SKM-1 treated with dmso at 0.1 percent for 144 hours (cell line): ENCODE data around the gene POMGNT2.

Source experiments
- DNase-seq: peaks from one replicate; lab custom pipeline; 2025; ENCODE audit not compliant: unreplicated experiment; lab: John Stamatoyannopoulos, UW

POMGNT2 gene

DNA sequence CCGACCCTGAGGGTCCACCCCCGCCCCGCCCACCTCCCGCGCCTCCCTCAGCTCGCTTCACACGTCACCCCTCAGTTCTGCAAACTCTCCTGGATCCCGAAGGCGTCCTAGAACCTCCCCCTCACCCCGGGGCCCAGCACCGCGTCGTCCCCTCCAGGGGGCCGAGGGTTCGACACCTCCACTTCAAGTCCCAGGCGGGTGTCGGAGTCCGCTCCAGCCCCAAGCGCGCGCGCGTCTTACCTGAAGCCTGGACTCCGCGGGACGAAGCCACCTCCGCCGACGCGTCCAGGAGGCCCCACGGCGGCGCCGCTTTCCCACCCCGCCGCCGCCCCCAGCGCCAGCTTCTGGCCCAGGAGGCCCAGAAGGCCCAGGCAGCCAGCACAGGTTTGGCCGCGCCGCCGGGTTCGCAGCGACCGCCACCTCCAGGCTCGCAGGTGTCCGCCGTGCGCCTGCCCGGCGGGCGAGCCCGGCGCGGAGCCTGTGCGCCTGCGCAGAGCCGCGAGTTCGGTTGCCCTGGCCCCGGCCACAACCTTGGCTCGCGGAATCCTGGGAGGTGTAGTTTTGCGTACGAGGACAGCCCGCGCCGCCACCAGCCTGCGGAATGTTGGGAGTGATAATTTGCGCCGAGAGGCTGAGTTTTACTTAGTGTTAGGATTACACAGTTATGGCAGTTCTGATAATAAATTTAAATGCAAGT lies at the start of gene POMGNT2:
Gene POMGNT2 (minus strand): TSS at position 484 of the 697 bp plus-strand sequence. CDS start 24,648 bp downstream, outside the sequence.
- DNase-seq, result peak; percentile 84

DNA sequence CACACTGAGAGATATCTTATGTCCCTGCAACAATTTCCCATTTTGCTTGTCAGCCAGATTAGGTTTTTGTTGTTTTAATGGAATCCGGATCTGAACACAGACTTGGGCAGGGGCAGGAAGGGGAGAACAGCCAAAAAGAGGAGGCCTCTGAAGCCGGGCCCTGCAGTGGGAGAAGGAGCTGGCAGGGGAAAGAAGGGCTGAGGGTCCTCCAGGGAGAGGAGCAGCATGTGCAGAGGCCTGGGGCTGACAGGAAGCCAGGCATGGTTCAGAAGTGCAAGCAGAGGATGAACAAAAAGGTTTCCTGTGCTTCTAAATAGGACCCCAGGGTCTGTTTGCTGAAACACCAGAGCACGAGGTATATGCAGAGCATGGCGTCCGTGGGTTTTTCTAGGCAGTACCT lies 49.1 kb upstream of the POMGNT2 start:
- DNase-seq, result no peak

GRCh38 chr3:43153216-43154083 lies 47.6 kb upstream of the POMGNT2 start:
- no peak for DNase-seq

DNA sequence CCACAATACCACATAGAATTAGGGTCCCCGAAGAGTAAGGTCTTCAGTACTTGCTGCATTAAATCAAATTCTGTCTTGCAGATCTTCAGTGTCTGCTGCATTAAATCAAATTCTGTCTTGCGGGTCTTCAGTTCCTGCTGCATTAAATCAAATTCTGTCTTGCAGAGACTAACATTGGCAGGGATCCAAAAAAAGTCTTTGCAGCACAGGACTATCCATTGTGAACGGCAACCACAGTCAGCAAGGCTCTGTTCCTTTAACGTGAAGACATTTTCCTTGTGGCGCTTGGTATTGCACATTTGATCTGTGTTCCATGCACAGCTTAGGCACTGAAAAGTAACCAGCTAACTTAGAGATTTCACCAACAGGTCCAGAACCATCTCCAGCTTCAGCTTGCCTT lies 46.8 kb upstream of the POMGNT2 start:
- no peak for DNase-seq

- DNase-seq, result no peak
These were observed 42.2 kb upstream of the POMGNT2 start for GRCh38 chr3:43148033-43148432.

- no peak for DNase-seq
These were observed 40.7 kb upstream of the POMGNT2 start for GRCh38 chr3:43146599-43146998.

GRCh38 chr3:43144761-43145490 lies 39.0 kb upstream of the POMGNT2 start:
- DNase-seq, result no peak

DNA sequence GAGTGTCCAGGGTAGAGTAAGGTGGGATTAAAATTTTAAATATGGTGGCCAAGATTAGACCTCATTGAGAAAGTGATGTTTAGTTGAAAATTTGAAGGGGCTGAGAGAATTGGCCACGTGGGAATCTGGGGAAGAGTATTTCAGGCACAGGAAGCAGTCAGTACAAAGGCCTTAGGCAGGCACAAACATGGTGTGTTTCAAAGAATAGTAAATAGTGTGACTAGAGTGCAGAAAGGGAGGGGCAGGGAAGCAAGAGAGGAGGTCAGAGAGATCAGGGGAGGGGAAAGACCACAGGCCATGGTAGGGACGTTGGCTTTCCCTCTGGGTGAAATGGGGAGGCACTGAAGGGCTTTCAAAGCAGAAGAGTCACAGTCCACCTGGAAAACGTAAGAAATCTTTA lies 36.6 kb upstream of the POMGNT2 start:
- DNase-seq, result no peak

GRCh38 chr3:43138488-43139231 lies 32.8 kb upstream of the POMGNT2 start:
- DNase-seq, result no peak

DNA sequence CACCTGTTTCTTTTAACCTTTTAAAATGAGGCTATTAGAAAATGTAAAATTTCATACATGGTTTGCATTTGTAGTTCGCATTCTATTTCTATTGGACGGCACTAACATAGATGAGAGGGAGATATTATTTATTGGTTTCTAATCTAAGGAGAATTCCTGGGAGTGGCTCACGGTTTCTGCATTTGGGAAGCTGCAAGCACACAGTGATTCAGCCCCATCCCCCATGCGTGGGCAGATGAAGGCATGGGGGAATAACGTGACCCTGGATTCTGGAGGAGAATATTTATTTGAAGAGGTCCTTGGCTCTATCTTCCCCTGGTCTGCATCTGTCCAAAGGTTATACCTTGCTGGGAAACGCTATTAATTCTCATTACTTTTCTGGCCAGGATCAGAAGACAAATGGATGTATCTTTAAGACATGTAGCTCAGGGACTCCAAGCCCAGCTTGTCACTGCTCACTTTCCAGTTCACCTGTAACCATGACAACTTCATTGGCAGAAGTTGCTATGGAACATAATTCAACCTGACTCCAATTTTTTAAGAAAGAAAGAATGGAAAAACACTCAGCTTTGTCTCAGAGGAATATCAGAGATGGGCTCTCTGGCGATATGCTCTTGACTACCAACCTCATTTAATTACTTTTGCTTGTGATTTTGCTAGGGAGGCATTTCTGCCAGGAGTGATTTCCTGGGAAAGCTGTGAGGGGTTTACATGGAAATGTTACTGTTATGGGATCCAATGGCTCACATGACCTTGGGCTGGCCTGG lies 27.2 kb upstream of the POMGNT2 start:
- DNase-seq, result no peak

DNA sequence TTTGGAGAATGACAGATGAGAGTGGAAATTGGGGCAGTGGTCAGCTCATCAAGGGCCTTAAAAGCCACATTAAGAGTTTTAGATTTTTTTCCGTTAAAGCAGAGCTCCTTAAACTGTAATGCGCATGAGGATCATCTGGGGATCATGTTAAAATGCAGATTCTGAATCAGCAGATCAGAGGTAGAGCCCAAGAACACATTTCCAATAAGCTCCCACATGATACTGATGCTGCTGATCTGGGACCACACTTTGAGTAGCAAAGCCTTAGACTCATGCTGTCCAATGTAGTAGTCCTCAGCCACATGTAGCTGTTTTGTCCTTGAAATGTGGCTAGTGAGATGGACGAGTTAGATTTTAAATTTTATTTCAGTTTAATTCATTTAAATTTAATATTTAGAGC lies 26.3 kb upstream of the POMGNT2 start:
- no peak for DNase-seq

DNA sequence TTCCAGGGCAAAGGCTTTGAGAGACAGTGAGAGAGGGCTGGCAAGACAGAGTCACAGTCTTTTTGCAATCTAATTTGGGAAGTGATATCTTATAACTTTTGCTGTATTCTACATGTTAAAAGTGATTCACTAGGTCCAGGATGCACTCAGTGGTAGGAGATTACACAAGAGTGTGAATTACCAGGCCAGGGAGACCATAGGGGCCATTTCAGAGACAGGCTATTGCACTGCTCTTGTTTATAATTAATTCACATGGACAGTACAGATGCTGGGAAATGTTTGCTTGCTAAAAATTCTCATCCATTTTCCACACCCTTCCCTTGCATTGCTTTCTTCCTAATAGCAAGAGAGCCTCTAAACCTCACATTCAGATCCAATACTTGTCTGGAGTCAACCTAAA lies 22.6 kb upstream of the POMGNT2 start:
- no peak for DNase-seq

DNA sequence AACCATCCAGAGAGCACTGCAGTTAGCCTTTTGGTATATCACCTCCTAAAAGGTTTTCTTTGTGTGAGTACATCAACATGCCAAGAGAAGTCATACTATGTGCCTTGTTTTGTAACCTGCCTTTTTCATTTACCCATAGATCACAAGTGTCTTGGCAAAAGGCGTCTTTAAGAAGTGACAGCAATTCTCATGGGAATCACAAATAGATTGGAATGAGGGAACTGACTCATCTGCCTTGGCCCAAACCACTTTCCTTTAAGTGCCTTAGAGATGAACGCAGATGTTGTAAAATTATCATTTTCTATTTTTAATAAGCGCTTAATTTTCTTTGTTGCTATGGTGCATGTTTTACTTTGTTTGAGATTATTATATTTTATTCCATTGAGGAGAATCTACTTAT lies 20.7 kb upstream of the POMGNT2 start:
- no peak for DNase-seq

DNA sequence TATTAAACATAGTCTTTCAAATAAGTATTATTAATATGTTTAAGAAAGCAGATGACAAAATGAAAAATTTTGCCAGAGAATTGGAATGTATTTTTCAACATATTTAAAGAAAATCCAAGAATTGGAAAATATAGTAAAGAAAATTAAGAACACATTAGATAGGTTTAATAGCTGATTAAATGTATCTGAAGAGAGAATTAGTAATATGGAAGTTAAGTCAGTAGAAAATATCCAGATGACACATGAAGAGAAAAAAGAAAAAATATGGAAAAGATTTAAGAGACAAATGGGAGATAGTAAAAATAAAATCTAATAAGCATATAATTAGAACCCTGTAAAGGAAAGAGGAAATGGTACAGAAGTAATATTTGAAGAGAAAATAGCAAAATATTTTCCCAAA lies 18.0 kb upstream of the POMGNT2 start:
- no peak for DNase-seq

GRCh38 chr3:43120937-43121336 lies 15.1 kb upstream of the POMGNT2 start:
- DNase-seq, result no peak

DNA sequence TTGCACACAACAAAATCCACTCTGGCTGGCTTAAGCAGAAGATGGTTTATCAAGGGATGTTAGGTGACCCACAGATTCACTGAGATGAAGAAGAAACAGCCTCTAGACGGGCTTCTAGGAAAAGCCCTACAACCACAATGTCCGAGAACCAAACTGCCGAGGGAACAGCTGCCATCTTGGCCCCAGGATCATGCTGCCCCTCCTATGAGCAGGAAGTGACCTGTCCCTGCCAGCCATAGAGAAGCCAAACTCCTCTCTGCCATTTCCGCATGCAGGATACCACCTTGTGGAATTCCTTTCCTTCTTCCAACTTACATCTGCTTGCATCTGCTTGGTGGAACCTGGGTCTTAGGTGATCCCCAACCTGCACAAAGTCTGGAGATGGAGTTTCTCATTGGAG lies 11.4 kb upstream of the POMGNT2 start:
- DNase-seq, result no peak

DNA sequence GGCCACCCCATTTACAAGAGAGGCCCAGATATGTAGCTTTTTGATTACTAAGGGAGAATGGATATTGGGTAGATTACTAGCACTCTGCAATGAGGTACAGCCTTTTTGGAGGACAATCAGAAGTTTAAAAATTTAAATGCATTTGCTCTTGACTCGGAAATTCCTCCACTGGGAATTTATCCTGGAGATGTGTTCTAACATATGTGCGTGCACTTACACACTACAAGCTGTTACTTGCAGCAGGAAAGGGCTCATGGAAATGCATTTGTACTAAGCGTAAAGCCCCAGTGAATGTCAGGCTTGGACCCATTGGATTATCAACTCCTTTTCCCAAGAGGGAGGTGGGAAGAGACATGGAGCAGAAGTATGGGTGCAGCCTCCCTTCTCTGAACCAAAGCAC lies 7.8 kb upstream of the POMGNT2 start:
- no peak for DNase-seq

GRCh38 chr3:43106293-43106628 lies 382 bp upstream of the POMGNT2 start:
- no peak for DNase-seq

DNA sequence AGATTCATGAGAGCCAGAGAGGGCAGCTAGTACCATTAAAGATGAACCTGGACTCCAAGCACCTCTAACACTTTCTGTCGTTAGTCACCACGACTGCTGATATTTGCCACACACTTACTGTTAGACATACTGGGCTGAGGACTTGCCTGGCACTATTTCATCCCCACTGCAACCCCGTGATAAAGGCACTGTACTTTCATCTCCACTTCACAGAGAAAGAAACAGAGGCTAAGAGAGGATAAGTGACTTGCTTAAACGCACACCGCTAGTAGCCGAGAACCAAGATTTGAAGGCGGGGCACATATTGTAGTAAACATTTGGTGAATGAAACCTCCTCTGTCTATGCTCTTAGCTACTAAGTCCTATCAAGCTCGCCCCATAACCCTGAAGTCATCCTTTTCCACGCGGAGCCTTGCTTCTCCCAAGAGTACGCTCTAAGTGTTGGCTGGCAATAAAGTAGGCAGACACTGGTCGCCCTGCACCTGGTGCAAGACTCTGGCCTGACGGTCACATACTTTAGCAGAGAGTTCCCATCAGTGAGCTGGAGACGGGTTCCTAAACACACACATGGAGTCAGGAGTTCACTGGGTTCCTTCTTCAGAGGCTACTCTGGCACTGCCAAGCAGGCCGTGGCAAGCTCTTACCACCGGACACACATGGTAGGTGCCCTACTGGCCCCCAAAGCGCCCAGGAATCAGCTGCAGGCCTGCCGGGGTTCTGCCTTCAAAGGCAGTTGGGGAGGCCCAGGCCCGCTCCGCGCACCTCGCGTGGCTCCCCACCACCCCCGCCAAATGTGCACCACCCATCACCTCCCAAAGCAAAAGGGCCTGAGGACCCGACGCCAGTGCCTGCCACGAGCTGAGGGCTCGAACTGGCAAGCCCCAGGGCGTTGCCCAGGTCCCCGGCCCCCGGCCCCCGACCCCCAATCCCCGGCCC lies 951 bp downstream of the POMGNT2 start:
- DNase-seq, result no peak
